T follicular helper cell (primary cell): ENCODE results near the gene ABCD4.
"Not testable (repeated sequence)": the region's sequence is repeated elsewhere in the genome, so short reads cannot be mapped to it uniquely, and the experiment has no call there.

ENCODE experiments used
- DNase-seq: peaks from one replicate; pipeline ENCODE4 v3.0.0-alpha.2; 2020; ENCODE audit warnings: low read depth
- total RNA-seq, 2 experiments: gene quantifications; one replicate each; lab custom pipeline; 2026; lab: John Stamatoyannopoulos, UW

Gene ABCD4
- total RNA-seq, result 44.7 to 84.2 reads per million in 2 experiments

- DNase-seq, result peak; percentile 54
Observed at GRCh38 chr14:74302634-74303569, at the start of gene ABCD4. Gene ABCD4, minus strand, starts transcription at chr14:74302934. Its CDS starts 22 bp downstream, at chr14:74302912.

- DNase-seq, result no peak
Observed at GRCh38 chr14:74350928-74351323, 48.2 kb upstream of the ABCD4 start.

DNA sequence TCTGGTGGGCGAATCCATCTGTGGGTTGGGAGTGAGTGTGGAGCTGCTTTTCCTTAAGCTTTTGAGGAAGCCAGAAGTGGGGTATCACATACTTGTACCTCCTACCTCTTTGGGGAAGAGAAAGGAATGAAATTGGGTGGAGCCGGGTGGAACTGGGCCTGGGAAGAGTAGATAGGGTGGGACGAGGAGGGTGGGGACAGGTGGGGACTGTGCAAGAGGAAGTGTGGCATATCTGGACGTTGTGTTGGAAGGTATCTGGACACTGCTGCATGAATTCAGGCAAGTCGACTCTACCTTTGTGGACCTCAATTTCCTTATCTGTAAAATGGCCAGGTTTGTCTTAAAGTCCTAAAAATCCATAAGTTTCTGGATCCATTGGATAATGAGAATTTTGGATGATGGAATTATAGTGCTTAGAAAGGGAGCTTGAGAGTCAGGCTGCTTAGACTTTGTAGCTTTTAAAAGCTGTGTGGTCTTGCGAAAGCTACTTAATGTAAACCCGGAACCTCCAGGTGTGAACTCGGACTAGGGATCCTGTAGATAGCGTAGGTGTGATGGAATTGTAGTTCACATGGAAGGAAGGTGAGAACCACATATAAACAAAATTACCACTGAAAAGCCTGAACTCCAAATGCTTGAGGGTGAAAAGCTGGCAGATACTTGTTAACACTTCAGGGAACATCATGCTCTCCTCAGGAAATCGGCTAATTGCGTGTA, 47.6 kb upstream of the ABCD4 start:
- DNase-seq, result no peak

DNA sequence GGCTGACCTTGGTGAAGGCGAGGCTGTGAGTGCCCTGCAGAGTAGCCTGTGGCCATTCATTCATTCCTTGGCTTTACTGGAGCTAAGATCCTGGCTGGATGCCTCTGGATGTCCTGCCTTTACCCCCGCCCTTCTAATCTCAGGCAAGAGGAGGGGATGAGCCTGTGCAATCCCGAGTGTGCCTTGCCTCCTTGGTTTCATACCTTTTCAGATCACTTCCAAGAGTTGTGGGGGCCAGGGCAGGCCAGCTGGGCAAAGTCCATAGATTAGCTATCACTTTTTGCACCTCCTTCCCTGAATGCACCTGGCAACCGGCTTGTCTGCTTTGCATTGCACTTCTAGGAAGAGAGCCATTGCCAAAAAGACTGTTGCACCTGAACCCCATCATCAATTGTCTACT, 47.0 kb upstream of the ABCD4 start:
- DNase-seq, result no peak

DNA sequence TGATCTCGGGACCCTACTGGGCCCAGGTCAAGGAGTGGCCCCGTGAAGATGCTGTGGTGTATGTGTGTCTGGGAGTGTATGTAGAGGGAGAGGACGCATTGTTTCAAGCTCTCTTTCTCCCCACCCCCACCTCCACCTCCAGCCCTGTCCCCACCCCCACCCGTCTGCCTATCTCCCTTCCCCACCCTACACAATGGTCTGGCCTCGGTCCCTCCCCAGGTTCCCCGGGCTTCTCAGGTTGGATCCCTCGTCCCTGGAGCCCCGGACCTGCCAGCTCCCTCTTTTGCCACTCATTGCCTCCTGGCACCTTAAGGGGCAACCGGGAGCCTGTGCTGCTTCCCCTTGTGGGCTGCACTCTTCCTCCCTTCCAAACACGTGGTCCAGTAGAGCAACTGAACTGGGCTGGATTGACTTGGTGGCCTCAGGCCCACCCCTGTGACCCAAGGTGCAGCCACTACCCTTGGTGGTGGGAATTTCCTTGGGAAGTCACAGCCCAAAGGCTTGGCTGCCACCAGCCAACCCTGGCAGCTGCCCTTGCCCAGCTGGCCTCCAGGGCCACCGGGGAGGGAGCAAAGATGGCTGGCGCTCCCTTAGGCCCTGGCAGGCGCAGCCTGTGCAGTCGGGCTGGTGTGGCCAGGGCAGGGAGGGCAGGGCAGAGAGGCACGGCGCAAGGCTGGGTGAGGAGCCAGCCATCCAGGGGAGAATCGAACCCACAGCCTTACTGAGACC, 46.2 kb upstream of the ABCD4 start:
- DNase-seq, result no peak

DNA sequence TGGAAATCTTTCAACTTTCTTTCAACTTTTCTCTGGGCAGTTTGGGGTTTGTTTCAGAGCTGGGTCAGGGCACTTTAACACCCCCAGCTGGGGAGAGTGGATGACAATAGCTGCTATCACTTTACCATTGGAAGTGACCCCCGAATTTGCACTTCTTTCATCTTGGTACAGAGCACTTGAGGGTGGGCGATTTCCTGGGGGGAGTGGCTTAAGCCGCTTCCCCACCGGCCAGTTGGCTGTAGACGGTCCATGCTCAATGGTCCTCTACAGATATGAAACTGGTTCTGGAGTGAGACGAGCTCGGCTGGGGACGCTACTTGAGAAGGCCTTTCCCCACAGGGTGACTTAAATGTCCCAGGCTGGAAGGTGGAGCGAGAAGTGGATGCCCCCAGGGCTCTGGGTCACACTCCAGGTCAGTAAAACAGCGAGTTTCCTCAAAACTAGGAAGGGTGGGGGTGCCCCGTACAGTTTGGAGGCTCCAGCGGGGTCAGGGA, 45.6 kb upstream of the ABCD4 start, which contains the start of gene VRTN:
VRTN (plus strand) TSS at position 231 of the 494 bp plus-strand sequence. CDS start 8,313 bp downstream, outside the sequence.
- DNase-seq, result no peak

- no peak for DNase-seq
Observed at GRCh38 chr14:74347795-74348100, 45.0 kb upstream of the ABCD4 start.

DNA sequence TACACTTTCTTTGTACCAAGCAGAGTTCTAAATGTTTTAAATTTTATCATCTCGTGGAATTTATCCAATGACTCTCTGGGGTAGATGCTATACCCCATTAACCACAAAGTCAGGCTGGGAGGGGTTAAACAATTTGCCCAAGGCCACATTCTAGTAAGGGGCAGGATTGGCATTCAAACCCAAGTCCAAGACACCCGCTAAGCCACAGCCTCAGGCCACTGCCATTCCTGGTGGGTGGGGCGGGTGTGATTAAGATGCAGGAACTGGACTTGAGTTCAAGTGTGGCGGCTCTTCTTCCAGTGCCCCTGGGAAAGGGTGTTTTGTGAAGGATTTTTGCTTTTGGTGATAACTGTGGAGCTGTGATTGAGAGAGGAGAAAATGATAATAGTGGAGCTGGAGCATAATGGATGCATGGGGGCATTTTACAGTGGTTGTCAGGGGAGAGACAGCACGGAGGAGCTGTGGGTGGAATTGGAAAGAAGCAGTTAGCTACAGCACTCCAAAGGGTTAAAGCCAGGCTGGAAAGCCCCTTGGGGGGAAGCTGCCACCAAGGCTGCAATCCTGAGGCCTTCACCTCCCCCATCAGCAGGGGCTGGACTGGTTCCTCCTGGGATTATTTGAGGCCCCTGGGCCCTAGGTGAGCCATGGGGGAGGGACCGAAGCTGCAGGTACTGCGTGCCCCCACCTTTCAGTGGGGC, 44.5 kb upstream of the ABCD4 start:
- no peak for DNase-seq

GRCh38 chr14:74346341-74346740, 43.6 kb upstream of the ABCD4 start:
- no peak for DNase-seq

DNA sequence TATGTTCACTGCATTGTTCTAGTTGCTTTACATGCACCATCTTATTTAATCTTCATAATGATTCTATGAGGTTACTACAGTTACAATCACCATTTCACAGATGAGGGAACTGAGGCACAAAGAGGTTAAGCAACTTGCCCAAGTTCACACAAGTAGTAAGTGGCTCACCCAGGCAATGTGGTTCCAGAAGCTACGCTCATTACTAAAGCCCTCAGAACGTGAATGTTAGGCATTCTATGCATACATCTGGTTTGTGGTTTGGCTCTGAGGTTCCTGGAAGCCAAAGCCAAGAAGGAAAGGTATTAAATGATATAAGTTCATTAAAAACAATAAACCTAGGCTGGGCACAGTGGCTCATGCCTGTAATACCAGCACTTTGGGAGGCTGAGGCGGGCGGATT, 31.2 kb upstream of the ABCD4 start:
- DNase-seq, result no peak

DNA sequence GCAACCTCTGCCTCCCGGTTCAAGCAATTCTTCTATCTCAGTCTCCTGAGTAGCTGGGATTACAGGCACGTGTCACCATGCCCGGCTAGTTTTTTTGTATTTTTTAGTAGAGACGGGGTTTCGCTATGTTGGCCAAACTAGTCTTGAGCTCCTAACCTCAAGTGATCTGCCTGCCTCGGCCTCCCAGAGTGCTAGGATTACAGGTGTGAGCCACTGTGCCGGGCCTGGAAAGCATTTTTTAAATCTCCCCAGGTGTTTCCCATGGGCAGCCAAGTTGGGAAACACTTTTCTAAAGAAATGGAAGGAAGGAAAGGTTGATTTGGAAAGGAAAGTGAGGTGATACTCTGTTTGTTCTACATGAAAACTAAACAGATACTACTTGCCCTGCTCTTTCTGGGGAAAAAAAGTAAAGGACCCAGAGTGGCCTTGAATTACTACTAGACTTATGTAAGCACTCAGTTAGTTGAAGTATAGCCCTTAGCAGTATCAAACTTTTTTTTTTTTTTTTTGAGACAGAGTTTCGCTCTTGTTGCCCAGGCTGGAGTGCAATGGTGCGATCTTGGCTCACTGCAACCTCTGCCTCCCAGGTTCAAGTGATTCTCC, 27.3 kb upstream of the ABCD4 start:
- not testable (repeated sequence) for DNase-seq

DNA sequence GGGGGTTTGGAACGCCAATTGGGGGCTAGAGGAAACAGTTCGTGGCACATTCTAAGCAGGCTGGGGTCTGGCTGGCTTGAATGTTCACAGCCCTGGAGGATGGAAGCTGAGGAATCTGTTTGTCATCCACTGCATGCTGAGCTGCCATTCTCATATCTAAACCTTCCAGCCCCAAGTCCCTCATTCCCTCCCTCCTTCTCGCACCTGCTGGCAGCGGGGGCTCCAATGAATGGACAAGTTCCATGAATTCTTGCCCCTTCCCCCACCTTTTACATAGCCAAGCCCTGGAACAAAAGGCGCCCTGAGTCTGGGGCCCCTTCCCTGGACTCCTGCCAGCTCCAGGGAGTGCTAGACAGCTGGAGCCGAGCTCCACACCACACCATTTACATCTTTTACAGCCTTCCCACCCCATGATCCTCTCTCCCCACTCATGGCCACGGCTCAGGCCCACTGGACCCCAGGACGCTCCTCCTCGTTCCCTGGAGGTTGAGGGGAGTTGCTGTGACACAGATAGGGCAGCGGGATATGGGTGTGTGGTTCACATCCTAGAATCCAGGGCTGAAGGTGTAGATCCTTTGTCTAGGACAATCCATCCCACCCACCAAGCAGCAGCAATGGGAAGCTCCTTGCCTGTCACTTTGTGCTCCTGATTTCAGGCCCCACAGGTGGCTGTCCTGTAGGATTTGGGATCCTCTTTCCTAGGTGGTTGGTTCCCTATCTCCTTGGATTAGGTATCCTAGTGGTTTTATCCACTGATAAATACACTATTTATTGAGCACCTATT, 23.8 kb upstream of the ABCD4 start:
- DNase-seq, result no peak

DNA sequence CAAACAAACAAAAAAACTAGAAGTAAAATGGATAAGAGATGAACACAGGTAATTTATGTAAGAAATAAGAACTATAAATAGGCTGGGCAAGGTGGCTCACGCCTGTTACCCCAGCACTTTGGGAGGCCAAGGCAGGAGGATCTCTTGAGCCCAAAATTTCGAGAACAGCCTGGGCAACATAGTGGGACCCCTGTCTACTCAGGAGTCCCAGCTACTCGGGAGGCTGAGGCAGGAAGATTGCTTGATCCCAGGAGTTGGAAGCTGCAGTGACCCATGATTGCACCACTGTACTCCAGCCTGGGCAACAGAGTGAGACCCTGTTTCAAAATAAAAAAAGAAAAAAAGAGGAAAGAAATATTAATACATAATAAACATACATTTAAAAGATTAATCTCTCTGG, 22.7 kb upstream of the ABCD4 start:
- DNase-seq, result no peak

DNA sequence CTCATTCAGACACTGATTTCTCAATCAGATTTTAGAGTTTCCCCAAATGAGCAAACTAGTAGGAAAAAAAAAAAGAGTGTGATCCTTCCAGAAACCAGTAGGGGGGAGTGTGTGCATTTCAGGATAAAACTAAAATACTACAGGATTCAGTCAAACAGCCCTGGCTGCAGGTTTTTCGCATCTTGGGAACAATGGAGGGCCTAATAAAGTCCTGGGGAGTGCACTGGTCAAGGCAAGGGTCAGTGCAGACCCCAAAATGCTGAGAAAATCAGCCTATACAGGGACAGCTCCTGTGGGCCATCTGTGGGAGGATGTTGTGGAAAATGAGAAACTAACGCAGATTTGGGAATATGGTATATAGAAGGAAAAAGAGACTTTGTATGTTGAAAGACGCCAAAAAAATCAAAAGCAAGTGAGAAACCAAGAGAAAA, 22.2 kb upstream of the ABCD4 start:
- DNase-seq, result no peak

DNA sequence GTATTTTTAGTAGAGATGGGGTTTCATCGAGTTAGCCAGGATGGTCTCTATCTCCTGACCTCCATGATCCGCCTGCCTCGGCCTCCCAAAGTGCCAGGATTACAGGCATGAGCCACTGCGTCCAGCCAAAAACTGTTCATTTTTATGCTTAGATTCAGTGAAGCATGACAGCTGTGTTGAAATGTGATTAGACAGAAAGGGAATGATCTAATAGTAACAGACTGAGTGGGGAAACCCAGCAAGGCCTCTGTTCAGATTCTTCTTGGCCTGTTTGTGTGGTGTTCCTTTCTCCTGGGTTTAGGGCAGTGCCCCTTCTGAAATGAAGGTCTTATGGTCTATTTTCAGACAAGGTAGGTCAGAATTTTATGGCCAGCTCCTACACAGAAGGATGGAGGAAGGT, 11.8 kb upstream of the ABCD4 start:
- no peak for DNase-seq

- DNase-seq, result no peak
Observed at GRCh38 chr14:74313601-74314000, 10.9 kb upstream of the ABCD4 start.

DNA sequence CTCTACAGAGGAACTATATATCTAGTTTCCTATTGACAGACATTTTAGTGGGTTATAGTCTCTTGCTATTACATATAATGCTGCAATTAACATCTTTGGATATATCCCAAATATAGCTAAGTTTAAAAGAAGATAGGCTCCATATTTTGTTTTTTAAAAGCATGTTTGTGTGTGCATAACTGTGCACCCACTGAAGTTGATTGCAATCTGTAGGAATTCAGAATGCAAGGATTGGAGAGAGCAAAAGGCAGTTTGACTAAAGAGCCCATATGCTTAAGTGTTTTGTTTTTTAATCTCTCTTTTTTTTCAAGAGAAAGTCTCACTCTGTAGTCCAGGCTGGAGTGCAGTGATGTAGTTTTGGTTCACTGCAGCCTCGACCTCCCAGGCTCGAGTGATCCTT, 9.4 kb upstream of the ABCD4 start:
- DNase-seq, result no peak

GRCh38 chr14:74309125-74310022, 6.6 kb upstream of the ABCD4 start:
- DNase-seq, result no peak

DNA sequence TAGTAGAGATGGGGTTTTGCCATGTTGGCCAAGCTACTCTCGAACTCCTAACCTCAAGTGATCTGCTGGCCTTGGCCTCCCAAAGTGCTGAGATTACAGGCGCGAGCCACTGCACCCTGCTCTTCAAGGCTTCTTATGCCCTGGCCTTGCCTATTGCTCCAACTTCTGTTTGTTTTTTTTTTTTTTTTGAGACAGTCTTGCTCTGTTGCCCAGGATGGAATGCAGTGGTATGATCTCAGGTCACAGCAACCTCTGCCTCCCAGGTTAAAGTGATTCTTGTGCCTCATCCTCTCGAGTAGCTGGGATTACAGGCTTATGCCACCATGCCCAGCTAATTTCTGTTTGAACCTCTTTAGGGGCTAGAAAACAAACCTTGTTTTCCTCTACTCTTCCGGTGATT, 6.0 kb upstream of the ABCD4 start:
- no peak for DNase-seq
